ENCODE measurements around the gene NUP93.

NUP93 gene

GRCh38 chr16:56747486-56748045 lies 17.6 kb downstream of the NUP93 start:
- DNase-seq = no peak

DNA sequence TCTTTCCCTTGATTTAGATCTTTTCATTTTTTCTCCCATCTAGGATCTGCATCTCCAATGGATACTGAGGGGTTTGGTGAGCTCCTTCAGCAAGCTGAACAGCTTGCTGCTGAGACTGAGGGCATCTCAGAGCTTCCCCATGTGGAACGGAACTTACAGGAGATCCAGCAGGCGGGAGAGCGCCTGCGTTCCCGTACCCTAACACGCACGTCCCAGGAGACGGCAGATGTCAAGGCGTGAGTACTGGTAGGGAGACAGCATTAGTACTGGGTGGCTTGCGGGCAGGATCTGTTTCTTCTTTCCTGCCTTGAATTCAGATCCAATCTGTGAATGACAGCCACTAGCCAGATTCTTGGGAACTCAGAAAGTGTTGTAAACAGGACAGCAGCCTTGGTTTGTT lies 18.3 kb downstream of the NUP93 start:
- no peak for DNase-seq

- DNase-seq = no peak
These were observed 18.9 kb downstream of the NUP93 start for GRCh38 chr16:56748826-56749225.

DNA sequence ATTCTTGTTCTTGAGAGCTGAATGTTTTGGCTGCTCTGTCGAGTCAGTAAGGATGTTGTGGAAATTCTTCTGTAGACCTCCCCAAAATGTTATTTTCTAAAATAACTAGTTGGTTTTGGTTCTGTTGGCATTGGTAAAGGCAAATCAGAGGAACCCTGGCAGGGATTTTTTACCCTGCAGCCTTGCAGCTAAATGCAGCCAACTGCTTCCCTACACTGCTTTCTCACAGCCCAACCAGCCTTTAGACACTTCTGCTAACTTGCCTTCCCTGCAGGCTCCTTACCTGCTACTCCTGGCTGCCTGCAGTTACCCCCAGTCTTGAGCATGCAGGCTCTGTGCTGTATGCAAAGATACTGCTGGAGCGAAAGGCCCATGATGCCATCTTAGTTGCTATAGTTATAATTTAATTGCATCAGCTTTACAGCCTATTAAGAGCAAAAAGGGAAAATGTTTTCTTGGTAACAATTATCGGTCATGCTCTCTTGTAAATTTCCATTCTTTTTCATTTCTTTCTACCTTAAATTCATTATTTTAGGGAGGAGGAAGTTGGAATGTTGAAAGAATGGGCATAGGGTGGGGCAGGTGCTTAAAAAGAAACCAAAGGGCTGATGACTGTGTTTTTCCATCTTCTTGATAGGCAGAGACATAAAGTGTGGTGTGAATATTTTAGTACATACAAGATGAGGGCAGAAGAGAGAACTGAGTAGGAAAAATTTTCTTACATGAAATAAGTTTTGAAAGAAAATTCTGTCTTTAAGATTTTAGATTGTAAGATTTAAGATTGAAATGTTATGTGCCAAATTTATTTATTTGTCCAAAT lies 20.0 kb downstream of the NUP93 start:
- no peak for DNase-seq

GRCh38 chr16:56753410-56753809 lies 23.5 kb downstream of the NUP93 start:
- DNase-seq = no peak

DNA sequence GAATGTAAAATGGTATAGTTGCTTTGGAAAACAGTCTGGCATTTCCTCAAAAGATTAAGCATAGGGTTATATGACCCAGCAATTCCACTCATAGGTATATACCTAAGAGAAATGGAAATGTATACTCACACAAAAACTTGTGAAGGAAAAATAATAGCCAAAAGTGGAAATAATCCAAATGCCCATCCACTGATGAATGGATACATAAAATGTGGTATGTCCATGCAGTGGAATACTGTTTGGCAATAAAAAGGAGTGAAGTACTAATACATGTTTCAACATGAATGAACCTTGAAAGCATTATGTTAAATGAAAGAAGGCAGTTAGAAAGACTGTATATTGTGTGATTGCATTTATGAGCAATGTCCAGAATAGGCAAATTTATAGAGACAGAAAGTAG lies 25.1 kb downstream of the NUP93 start:
- DNase-seq = no peak

- DNase-seq = no peak
These were observed 28.5 kb downstream of the NUP93 start for GRCh38 chr16:56758432-56758831.

- no peak for DNase-seq
These were observed 29.0 kb downstream of the NUP93 start for GRCh38 chr16:56758930-56759329.

DNA sequence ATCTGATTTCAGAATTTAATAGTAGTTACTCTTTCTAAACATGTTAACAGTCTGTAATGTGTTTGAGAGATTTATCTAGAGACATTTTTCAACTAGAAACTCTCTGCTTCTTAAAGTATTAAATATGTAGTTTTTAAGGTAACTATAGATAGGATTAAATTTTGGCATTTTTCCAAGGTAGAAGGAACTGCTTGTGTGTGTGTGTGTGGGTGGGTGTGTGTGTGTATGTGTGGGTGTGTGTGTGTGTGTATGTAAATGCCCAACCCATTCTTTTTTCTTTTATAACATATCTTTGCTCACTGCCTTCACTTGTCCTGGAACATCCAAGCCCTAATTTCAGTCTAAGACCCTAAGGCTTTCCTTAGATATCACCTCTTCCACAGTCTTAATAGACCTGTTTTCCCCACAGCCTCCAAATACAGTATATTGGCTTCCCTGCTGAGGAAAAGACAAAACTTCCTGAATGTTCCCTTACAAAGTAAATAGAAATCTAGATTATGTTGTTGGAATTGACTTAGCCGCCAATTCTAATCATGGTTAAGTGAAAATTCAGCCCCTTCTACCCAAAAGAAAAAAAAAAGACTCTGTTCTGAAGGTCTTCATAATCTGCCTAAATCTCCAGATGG lies 33.5 kb downstream of the NUP93 start:
- no peak for DNase-seq

DNA sequence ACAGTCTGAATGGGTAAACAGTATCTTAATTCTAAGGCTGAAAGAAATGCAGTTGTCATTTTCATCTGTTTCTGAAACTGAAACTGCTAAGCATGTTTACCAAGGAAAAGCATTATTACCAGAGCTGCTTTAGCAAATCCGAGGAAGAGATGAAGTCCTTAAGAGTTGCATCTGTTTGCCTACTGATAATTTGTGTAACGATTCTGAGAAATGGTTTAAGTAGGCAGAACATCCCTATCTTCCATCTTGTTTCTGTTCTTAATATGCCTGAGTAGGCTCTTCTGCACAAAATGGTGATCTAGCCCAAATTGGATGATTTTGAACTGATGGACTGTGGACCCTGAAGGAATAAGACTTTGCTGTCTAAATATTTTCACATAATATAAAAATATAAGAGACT lies 34.9 kb downstream of the NUP93 start:
- DNase-seq = no peak

DNA sequence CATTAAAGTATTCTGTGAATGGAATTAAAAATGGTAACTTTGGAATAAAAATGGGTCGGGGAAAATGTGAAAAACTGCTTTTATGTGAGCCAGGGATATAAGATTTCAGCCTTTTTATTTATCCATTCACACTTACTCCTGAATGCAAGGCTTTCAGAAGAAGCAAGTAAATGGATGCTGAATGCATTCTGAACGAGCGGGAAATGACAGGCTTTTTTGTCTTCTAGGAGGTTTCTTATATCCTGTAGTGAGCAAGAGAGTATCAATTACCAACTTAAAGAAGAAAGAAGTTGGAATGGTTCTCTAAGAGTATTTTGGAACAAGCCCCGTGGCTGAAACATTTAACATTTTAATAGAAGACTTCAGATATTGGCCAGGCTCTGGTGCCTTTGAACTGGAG lies 36.0 kb downstream of the NUP93 start:
- DNase-seq = no peak

DNA sequence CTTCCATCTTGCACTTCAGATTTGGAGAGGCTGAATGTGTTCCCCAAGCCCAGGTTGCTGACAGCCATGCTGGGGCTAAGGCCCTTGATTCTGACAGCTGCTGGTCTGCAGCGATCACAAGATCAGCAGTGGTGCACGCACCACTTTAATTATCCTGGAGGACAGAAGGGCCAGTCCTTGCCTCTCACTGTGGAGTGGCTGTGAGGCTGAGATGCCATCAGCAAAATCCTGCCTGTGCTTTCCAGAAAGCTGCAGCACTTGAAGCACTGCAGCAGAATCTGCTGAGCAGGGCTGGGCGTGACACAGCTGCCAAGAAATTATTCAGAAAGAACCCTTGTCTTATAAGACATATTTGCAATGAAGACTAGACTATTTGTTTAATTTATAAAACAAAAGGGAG lies 37.1 kb downstream of the NUP93 start:
- DNase-seq = no peak

GRCh38 chr16:56769677-56770076 lies 39.7 kb downstream of the NUP93 start:
- DNase-seq = no peak

DNA sequence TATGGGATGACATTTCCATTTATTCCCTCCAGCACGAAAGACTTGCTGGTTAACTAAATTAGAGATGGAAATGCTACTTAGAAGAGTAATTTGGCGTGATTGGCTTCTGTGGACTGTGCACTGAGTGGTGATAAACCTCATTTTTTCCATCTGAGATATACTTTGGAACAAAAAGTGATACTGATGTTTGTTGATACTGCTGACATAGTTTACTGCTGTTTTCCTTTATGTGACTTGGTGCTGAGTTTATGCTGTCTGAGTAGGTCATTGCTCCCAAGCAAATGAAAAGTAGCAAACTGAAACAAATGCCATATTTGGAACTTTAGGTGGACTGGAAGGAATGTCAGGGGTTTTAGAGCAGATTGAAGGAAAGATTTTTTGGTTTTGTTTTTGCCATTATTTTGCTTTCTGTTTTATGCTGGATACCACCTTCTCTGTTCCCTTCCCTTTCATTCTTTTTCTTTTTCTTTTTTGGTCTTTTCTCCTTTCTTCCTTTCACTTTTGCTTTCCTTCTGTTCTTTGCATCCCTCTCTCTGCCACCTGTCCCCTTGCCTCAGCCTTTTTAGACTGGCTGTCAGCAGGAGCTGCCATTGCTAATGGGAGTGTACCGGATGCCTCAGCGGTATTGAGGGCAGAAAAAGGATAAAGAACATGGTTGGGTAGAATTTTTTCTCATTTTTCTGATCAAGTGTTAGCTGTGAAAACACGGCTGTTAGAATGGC lies 41.8 kb downstream of the NUP93 start:
- DNase-seq = no peak

- DNase-seq = no peak
These were observed 43.6 kb downstream of the NUP93 start for GRCh38 chr16:56773532-56773931.

- no peak for DNase-seq
These were observed 44.2 kb downstream of the NUP93 start for GRCh38 chr16:56774016-56774680.

GRCh38 chr16:56775162-56775561 lies 45.2 kb downstream of the NUP93 start:
- DNase-seq = no peak

GRCh38 chr16:56776562-56776961 lies 46.6 kb downstream of the NUP93 start:
- no peak for DNase-seq

- no peak for DNase-seq
These were observed 47.1 kb downstream of the NUP93 start for GRCh38 chr16:56777001-56777400.

DNA sequence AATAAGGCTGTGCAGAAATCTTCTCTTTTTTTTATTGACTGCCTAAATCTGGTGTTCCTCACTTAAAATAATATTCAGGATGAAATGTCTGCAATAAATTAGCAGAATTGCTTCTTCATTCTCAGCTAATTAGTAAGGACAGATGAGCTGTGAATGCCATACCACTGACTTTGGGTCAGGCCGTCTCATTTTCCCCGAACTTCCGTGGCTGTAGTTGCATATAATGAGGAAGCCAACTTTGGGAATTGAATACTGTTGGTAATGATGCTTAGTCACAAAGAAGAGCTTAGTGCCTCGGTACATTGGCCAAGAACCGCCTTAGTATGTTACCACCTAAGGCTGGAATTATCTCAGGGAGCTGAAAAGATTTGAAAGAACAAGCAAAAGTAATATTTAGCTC lies 47.6 kb downstream of the NUP93 start:
- DNase-seq = no peak

DNA sequence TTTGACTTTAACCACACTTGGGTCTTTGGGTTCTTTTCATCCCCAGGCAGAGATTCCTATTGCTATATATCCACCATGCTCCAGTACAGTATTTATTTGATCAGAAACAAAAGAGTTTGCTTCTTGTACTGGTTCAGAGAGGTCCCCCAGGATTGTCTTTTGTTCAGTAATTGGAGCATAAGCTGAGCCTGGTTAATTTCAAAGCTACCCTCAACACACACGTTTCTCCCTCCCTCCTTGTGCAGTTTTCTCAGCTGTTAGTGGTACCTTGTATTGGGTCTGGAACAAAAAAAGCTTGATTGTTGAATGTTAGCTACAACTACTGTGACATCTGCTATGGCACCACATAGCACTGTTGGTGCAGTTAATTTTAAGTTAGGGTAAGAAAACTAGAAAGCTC lies 50.0 kb downstream of the NUP93 start:
- DNase-seq = no peak

DNA sequence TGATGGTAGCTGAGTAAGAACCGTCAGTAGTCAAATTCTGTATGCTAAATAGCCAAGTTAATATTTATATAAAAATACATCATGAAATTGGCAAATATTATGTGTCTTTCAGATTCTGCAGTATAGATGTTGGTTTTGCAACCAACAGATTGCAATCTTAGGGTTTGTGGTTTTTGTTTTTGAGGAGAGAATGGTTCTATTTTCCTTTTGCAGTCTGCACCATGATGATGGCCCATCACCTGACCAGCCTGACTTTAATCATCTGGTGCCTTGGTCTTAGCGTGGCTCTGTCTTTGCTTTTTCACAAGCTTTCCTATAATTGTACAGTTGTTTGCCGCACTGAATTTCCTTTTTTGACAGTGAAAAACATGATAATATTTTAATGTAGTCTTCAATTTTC lies 50.7 kb downstream of the NUP93 start:
- DNase-seq = no peak

DNA sequence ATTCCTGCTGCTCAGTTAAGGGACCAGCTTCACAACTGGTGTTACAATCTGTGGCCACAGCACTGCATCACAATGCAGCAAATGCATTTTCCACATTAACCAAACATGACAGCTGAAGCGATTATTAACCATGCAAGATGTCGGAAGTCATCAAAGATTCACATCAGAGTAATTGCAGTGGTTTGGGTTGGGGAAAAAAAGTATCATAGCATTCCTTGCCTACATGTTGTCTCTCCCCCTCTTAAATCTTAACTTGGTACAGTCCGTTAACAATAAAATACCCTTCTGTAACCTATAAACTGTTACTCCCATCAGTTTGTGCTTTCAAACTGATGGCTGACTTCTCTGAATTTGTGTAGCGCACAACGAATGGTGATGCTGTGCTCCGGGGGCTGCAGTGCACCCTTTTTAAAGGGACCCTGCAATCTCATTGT lies 51.6 kb downstream of the NUP93 start:
- no peak for DNase-seq

All from DMS 273 treated with DMSO at 0.1 percent for 48 hours (cell line).